Caco-2 (cell line): ENCODE results near the gene PNPLA7. TPM values are rescaled to one million over a fixed set of nuclear protein-coding genes. Genes with fewer than 3 reads are reported as not detected.

Experiments
- BruUV-seq: library from RNA; stranded (reverse); fragments of 400-500 nt; replicated peaks from 2 replicates; lab custom pipeline; 2021; lab: Mats Ljungman, UMichigan
- CTCF ChIA-PET: fragments of 300-600 bp; sonication (Branson Sonifier 250); formaldehyde crosslinking; loops from one replicate; lab custom pipeline; 2022; ENCODE audit warnings: antibody characterized with exemption; lab: Charles Lee
- POLR2A ChIA-PET: fragments of 300-600 bp; sonication (Branson Sonifier 250); formaldehyde crosslinking; loops from one replicate; lab custom pipeline; 2022; ENCODE audit warnings: antibody characterized with exemption; lab: Charles Lee
- DNase-seq, 2 experiments: peaks; one replicate each; pipeline versions ENCODE4 v3.0.0 to v3.0.0-alpha.2; 2020 to 2022
- H3K27me3 ChIP-seq: replicated peaks from 2 replicates; pipeline ENCODE4 v1.6.0; 2011; ENCODE audit warnings: low read length; ENCODE audit not compliant: control insufficient read depth, insufficient read depth
- H3K36me3 ChIP-seq: 2 replicates; pipeline ENCODE4 v1.5.1; 2011; ENCODE audit warnings: low read length; ENCODE audit not compliant: control insufficient read depth, insufficient read depth
- H3K4me1 ChIP-seq: fragments of 250-450 bp; sonication (Bioruptor Pico); 2 replicates; pipeline ENCODE4 v1.5.1; 2020; ENCODE audit warnings: mild to moderate bottlenecking
- H3K4me3 ChIP-seq: 2 replicates; pipeline ENCODE4 v1.5.1; 2011; ENCODE audit warnings: low read depth, mild to moderate bottlenecking, control low read depth, low read length
- H3K9me3 ChIP-seq: fragments of 250-450 bp; sonication (Bioruptor Pico); 2 replicates; pipeline ENCODE4 v1.5.1; 2020; ENCODE audit warnings: mild to moderate bottlenecking, moderate library complexity
- H3K27ac Mint-ChIP-seq: one replicate; pipeline ENCODE4 v1.8.0; 2022; ENCODE audit warnings: mixed read lengths; ENCODE audit not compliant: unreplicated experiment
- H3K27me3 Mint-ChIP-seq: one replicate; pipeline ENCODE4 v1.8.0; 2022; ENCODE audit warnings: mixed read lengths; ENCODE audit not compliant: insufficient read depth, unreplicated experiment
- H3K36me3 Mint-ChIP-seq: one replicate; pipeline ENCODE4 v1.8.0; 2022; ENCODE audit warnings: mild to moderate bottlenecking, mixed read lengths; ENCODE audit not compliant: insufficient read depth, unreplicated experiment
- H3K4me1 Mint-ChIP-seq: one replicate; pipeline ENCODE4 v1.8.0; 2022; ENCODE audit warnings: low read depth, mixed read lengths; ENCODE audit not compliant: unreplicated experiment
- H3K4me3 Mint-ChIP-seq: one replicate; pipeline ENCODE4 v1.8.0; 2022; ENCODE audit warnings: mild to moderate bottlenecking, moderate library complexity, mixed read lengths; ENCODE audit not compliant: unreplicated experiment
- H3K9me3 Mint-ChIP-seq: one replicate; pipeline ENCODE4 v1.8.0; 2022; ENCODE audit warnings: mixed read lengths; ENCODE audit not compliant: unreplicated experiment
- intact Hi-C: fragments of 100-400 bp; cut with micrococcal nuclease; formaldehyde crosslinking; loops from one replicate; pipeline ENCODE4 v1.10.0; 2022; ENCODE audit not compliant: unreplicated experiment
- total RNA-seq: library from RNA; stranded (reverse); gene quantifications from 2 replicates; pipeline ENCODE4 v1.2.3, GENCODE V29; 2022
- TF ChIP-seq, protein P1 (sequence below), 2 experiments: fragments of 200-600 bp in 1 of 2; IDR thresholded peaks; 1 replicate in 1 of 2; 2 replicates in 1 of 2; pipeline versions ENCODE4 v1.5.1 to v1.8.0; 2011 to 2022; ENCODE audit warnings: antibody characterized with exemption in 1 of 2, control low read depth in 1 of 2, inconsistent platforms in 1 of 2, low read depth in 1 of 2, low read length in 1 of 2, mild to moderate bottlenecking in 1 of 2, moderate library complexity in 1 of 2; ENCODE audit not compliant: insufficient read depth in 1 of 2, severe bottlenecking in 1 of 2, unreplicated experiment in 1 of 2

PNPLA7 gene
- total RNA-seq, 1 experiment from 2014 or later, result 1.8 TPM

DNA sequence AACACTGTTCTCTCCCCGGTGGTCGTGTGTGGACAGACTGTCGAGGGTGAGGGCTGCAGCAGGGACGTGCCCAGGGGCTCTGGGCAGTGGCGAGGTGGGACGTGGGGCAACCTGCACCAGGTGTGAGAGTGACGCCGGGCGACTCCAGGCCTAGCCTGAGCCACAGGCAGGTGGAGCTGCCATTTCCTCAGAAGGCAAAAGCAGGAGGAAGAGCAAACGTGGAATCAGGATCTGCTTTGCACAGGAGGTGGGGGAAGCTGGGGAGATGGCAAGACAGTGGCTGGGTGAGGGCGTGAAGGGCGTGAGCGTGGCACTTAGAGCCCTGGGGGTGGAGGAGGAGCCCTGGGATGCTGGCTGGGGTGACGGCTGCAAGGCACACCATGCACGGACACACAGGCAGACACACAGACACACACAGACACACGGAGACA lies 51.5 kb downstream of the PNPLA7 start:
- H3K4me3 Mint-ChIP-seq, result no peak overlapping the region
- H3K9me3 Mint-ChIP-seq, result peaks cover 15% of the 10 kb centered on the region

DNA sequence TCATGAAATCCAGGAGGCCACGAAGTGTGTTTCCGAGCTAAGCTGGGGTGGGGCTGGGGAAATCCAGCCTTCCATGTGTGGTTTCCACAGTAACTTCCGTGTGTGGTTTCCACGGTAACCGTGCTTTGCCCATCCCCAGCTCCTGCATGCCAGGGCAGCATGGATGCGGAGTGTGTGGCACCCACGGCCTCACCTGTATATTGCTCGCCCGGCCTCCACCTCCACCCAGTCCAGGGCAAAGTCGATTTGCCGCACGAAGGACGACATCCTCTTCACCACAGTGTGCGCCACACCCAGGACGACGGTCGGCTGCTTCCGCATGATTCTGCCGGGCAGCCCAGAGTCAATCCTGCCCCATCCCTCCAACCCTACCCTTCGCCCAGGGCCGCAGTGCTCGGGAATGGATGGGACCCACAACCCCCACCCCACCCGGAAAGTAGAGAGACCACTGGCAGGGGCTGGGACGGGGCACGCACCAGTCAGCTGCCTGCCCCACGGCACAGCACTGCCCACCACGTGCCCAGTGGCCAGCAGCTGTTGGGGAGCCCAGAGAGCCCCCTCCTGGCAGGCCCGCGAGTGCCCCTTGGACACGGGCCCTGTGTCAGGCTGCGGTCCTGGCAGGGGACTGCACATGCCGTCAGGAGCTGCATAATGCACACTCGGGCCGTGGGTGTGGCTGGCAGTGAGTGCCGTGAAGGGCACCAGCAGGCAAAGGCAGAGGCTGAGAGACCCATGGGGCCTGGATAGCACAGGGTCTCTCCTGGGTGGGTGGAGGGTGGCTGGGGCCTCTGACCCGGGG lies 52.1 kb downstream of the PNPLA7 start:
- CTCF ChIA-PET, result no interaction called here
- Histone ChIP-seq H3K4me3 (no peak overlapping the region), H3K27me3 (no peaks in the 10 kb centered on the region), H3K36me3 (no peaks in the 10 kb centered on the region), H3K4me1 (no peaks in the 10 kb centered on the region), H3K9me3 (peaks cover 7% of the 10 kb centered on the region)
- BruUV-seq, result no TSS peak
- Mint-ChIP-seq H3K9me3 (peaks cover 9% of the 10 kb centered on the region), H3K27ac (no peak overlapping the region), H3K4me3 (no peak overlapping the region), H3K27me3 (peaks cover 10% of the 10 kb centered on the region), H3K4me1 (peaks cover 13% of the 10 kb centered on the region), H3K36me3 (peaks cover 39% of the 10 kb centered on the region)
- TF ChIP-seq, protein P1, sequence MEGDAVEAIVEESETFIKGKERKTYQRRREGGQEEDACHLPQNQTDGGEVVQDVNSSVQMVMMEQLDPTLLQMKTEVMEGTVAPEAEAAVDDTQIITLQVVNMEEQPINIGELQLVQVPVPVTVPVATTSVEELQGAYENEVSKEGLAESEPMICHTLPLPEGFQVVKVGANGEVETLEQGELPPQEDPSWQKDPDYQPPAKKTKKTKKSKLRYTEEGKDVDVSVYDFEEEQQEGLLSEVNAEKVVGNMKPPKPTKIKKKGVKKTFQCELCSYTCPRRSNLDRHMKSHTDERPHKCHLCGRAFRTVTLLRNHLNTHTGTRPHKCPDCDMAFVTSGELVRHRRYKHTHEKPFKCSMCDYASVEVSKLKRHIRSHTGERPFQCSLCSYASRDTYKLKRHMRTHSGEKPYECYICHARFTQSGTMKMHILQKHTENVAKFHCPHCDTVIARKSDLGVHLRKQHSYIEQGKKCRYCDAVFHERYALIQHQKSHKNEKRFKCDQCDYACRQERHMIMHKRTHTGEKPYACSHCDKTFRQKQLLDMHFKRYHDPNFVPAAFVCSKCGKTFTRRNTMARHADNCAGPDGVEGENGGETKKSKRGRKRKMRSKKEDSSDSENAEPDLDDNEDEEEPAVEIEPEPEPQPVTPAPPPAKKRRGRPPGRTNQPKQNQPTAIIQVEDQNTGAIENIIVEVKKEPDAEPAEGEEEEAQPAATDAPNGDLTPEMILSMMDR (IDR thresholded peaks at IDR 0.05; ENCODE audit: insufficient read depth in 1 of 2, low read depth in 1 of 2, low read length in 1 of 2, severe bottlenecking in 1 of 2, unreplicated experiment in 1 of 2), result no peak
- DNase-seq, result no peak
- intact Hi-C loops, result no loop called here
- POLR2A ChIA-PET, result no interaction called here

More for the DNA sequence above, 51.5 kb downstream of the PNPLA7 start:
- no peak overlapping the region for H3K27ac Mint-ChIP-seq
- intact Hi-C loops, result no loop called here
- H3K27me3 Mint-ChIP-seq, result peaks cover 11% of the 10 kb centered on the region
- H3K36me3 ChIP-seq, result no peaks in the 10 kb centered on the region
- peaks cover 40% of the 10 kb centered on the region for H3K36me3 Mint-ChIP-seq
- ChIA-PET POLR2A (no interaction called here), CTCF (no interaction called here)
- no peaks in the 10 kb centered on the region for H3K27me3 ChIP-seq
- H3K4me1 Mint-ChIP-seq, result peaks cover 13% of the 10 kb centered on the region
- H3K9me3 ChIP-seq, result 0 out of 2 replicates have a peak, but pooled peaks cover 3% of the 10 kb centered on the region
- H3K4me3 ChIP-seq, result no peak overlapping the region
- no peak for DNase-seq
- BruUV-seq, result no TSS peak
- no peaks in the 10 kb centered on the region for H3K4me1 ChIP-seq
- TF ChIP-seq, protein P1 (IDR thresholded peaks at IDR 0.05; ENCODE audit: insufficient read depth in 1 of 2, low read depth in 1 of 2, low read length in 1 of 2, severe bottlenecking in 1 of 2, unreplicated experiment in 1 of 2), result no peak

DNA sequence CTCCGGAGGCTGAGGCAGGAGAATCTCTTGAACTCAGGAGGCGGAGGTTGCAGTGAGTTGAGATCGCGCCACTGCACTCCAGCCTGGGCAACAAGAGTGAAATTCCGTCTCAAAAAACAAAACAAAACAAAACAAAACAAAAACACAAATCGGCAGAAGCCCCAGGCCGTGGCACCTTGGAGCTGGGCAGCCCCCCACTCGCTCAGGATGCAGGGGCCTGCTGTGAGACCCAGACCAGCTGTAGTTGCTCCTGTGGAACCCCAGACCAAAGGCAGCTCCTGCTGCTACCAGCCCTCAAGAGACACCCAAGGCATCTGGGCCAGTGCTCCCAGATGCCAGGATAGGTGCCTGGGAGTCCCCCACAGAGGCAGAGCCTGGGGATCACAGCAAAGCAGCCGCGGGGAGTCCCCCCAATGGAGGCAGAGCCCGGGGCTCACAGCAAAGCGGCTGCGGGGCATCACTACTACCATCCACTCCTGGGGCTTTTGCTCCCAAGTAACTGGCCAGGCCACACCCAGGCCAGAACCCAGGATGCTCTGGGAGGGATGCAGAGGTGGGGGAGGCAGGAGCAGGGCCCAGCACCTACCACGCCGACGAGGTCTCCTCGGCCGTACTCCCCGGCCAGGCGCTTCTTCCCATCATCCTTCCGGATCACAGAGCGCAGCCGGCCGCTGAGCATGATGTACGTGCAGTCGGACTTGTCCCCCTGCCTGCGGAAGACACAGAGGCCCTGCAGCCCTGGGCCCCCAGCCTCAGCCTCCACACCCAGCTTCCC lies 53.4 kb downstream of the PNPLA7 start:
- Histone ChIP-seq H3K4me3 (no peak overlapping the region), H3K27me3 (no peaks in the 10 kb centered on the region), H3K36me3 (no peaks in the 10 kb centered on the region), H3K4me1 (no peaks in the 10 kb centered on the region), H3K9me3 (peaks cover 9% of the 10 kb centered on the region)
- BruUV-seq, result no TSS peak
- no peak overlapping the region for H3K4me3 Mint-ChIP-seq
- intact Hi-C loops, result no loop called here
- peaks cover 28% of the 10 kb centered on the region for H3K36me3 Mint-ChIP-seq
- H3K27ac Mint-ChIP-seq, result no peak overlapping the region
- no peak for DNase-seq
- CTCF ChIA-PET, result no interaction called here
- POLR2A ChIA-PET, result no interaction called here
- no peaks in the 10 kb centered on the region for H3K9me3 Mint-ChIP-seq
- H3K4me1 Mint-ChIP-seq, result peaks cover 3% of the 10 kb centered on the region
- TF ChIP-seq, protein P1 (IDR thresholded peaks at IDR 0.05; ENCODE audit: insufficient read depth in 1 of 2, low read depth in 1 of 2, low read length in 1 of 2, severe bottlenecking in 1 of 2, unreplicated experiment in 1 of 2), result no peak
- H3K27me3 Mint-ChIP-seq, result no peaks in the 10 kb centered on the region
